Glutamatergic neuron (in vitro differentiated cells): ENCODE results near the gene MBD3L5. TPM values are rescaled to one million over a fixed set of nuclear protein-coding genes. Genes with fewer than 3 reads are reported as not detected.

Experiments used
- DNase-seq: peaks from one replicate; pipeline ENCODE4 v3.0.0; 2022
- H3K27ac Mint-ChIP-seq: one replicate; pipeline ENCODE4 v1.8.0; 2020; ENCODE audit warnings: mild to moderate bottlenecking, mixed read lengths, inconsistent platforms; ENCODE audit not compliant: unreplicated experiment
- H3K27me3 Mint-ChIP-seq: one replicate; pipeline ENCODE4 v1.8.0; 2020; ENCODE audit warnings: mild to moderate bottlenecking, moderate library complexity, mixed read lengths, inconsistent platforms; ENCODE audit not compliant: unreplicated experiment
- H3K36me3 Mint-ChIP-seq: one replicate; pipeline ENCODE4 v1.8.0; 2020; ENCODE audit warnings: mild to moderate bottlenecking, mixed read lengths, inconsistent platforms; ENCODE audit not compliant: unreplicated experiment
- H3K4me1 Mint-ChIP-seq: one replicate; pipeline ENCODE4 v1.8.0; 2020; ENCODE audit warnings: mild to moderate bottlenecking, low read depth, mixed read lengths, inconsistent platforms; ENCODE audit not compliant: unreplicated experiment
- H3K4me3 Mint-ChIP-seq: one replicate; pipeline ENCODE4 v1.8.0; 2020; ENCODE audit warnings: mild to moderate bottlenecking, mixed read lengths, inconsistent platforms; ENCODE audit not compliant: unreplicated experiment
- H3K9me3 Mint-ChIP-seq: one replicate; pipeline ENCODE4 v1.8.0; 2020; ENCODE audit warnings: mild to moderate bottlenecking, moderate library complexity, mixed read lengths, inconsistent platforms; ENCODE audit not compliant: unreplicated experiment
- total RNA-seq: library from RNA; stranded (reverse); fragmentation: NEBNext Ultra II Directional; extraction: Animal tissue kit (Norgen Biotek cat#: 25700); gene quantifications from one replicate; pipeline ENCODE4 v1.2.1, GENCODE V29; 2021; ENCODE audit not compliant: unreplicated experiment
- TF ChIP-seq, protein P1 (sequence below): fragments of 200-600 bp; sonication (generic); IDR thresholded peaks from one replicate; pipeline ENCODE4 v1.5.0; 2021; ENCODE audit not compliant: partially characterized antibody, unreplicated experiment

The MBD3L5 gene
- total RNA-seq, 1 donor from 2014 or later = not detected

GRCh38 chr19:6996810-6997209 is 33.6 kb upstream of the MBD3L5 start:
- H3K27ac Mint-ChIP-seq = no peak overlapping the region
- H3K27me3 Mint-ChIP-seq = peaks cover 5% of the 10 kb centered on the region
- DNase-seq = no peak
- no peaks in the 10 kb centered on the region for H3K4me1 Mint-ChIP-seq
- H3K4me3 Mint-ChIP-seq = no peak overlapping the region
- TF ChIP-seq, protein P1, sequence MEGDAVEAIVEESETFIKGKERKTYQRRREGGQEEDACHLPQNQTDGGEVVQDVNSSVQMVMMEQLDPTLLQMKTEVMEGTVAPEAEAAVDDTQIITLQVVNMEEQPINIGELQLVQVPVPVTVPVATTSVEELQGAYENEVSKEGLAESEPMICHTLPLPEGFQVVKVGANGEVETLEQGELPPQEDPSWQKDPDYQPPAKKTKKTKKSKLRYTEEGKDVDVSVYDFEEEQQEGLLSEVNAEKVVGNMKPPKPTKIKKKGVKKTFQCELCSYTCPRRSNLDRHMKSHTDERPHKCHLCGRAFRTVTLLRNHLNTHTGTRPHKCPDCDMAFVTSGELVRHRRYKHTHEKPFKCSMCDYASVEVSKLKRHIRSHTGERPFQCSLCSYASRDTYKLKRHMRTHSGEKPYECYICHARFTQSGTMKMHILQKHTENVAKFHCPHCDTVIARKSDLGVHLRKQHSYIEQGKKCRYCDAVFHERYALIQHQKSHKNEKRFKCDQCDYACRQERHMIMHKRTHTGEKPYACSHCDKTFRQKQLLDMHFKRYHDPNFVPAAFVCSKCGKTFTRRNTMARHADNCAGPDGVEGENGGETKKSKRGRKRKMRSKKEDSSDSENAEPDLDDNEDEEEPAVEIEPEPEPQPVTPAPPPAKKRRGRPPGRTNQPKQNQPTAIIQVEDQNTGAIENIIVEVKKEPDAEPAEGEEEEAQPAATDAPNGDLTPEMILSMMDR = no peak
- H3K36me3 Mint-ChIP-seq = peaks cover 11% of the 10 kb centered on the region
- H3K9me3 Mint-ChIP-seq = peaks cover 16% of the 10 kb centered on the region

- H3K27me3 Mint-ChIP-seq = peaks cover 5% of the 10 kb centered on the region
- no peak for DNase-seq
- TF ChIP-seq, protein P1 = no peak
- no peaks in the 10 kb centered on the region for H3K4me1 Mint-ChIP-seq
- H3K4me3 Mint-ChIP-seq = no peak overlapping the region
- H3K36me3 Mint-ChIP-seq = peaks cover 11% of the 10 kb centered on the region
- H3K9me3 Mint-ChIP-seq = peaks cover 15% of the 10 kb centered on the region
- H3K27ac Mint-ChIP-seq = no peak overlapping the region
Measured at GRCh38 chr19:6997679-6998445, 32.5 kb upstream of the MBD3L5 start.

DNA sequence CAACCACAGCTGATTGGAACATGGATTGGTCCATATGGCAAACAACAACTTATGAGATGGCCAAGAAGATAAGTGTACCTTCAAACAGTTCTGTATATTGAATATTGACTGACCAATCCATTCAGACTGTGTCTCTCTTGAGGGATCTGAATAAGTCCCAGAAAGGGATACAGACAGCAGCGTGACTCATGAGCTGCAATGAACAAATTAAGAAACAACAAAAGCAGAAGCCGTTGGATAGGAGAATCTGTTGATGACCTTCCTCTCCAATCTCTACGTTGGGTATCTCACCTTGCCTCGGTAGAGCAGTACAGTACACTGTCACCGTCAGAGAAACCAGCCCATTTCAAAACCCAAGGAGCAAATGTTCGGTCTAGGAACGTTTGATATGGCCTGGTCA is 30.4 kb upstream of the MBD3L5 start:
- H3K9me3 Mint-ChIP-seq = peaks cover 13% of the 10 kb centered on the region
- H3K27me3 Mint-ChIP-seq = peaks cover 3% of the 10 kb centered on the region
- no peaks in the 10 kb centered on the region for H3K4me1 Mint-ChIP-seq
- no peak overlapping the region for H3K4me3 Mint-ChIP-seq
- no peak overlapping the region for H3K27ac Mint-ChIP-seq
- no peak for DNase-seq
- TF ChIP-seq, protein P1 = no peak
- H3K36me3 Mint-ChIP-seq = peaks cover 7% of the 10 kb centered on the region

DNA sequence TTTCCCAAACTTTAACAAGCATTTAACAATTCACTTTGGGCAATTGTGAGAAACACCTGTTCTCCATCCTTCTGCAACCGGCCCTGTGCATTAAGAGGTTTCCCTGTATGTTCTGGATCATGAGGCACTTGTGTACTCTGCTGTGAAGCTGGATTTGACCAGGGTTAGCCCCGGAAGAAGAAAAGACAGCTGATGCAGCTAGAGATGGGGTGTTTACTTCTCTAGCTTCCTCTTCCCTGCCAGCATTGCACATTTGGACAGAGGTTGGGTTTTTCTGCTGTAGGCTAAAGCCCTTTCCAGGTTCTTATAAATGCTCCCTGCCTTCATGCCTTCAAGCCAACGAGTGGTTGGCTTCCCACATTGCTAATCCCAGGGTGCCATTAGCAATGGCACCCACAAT is 30.0 kb upstream of the MBD3L5 start:
- TF ChIP-seq, protein P1 = no peak
- Mint-ChIP-seq H3K27ac (no peak overlapping the region), H3K4me3 (no peak overlapping the region), H3K27me3 (no peaks in the 10 kb centered on the region), H3K36me3 (peaks cover 3% of the 10 kb centered on the region), H3K4me1 (no peaks in the 10 kb centered on the region), H3K9me3 (peaks cover 9% of the 10 kb centered on the region)
- DNase-seq = no peak

DNA sequence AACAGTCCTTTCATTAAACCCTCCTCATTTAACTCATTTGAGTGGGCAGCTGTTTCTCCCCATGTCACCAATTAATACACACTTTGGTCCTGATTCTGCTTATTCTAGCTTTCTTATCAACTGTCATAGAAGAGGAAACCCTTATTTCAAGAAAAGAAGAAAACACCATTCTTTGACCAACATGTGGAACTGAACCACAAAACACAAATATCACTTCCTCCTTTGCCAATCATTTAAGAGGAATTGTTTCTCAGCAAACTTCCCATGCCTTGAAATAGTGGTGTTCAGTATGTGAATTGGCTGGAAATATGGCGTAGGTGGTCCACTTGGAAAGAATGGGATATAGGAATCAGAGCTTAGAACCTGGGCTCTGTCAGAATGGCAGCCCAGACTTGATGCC is 29.6 kb upstream of the MBD3L5 start:
- Mint-ChIP-seq H3K9me3 (peaks cover 8% of the 10 kb centered on the region), H3K27ac (no peak overlapping the region), H3K4me3 (no peak overlapping the region), H3K4me1 (no peaks in the 10 kb centered on the region), H3K36me3 (no peaks in the 10 kb centered on the region), H3K27me3 (no peaks in the 10 kb centered on the region)
- TF ChIP-seq, protein P1 = no peak
- no peak for DNase-seq
